ENCODE data around the gene SLC25A45.
A peak's percentile ranks its signal among the peaks of the same experiment; 100 is the strongest.

SLC25A45 gene

DNA sequence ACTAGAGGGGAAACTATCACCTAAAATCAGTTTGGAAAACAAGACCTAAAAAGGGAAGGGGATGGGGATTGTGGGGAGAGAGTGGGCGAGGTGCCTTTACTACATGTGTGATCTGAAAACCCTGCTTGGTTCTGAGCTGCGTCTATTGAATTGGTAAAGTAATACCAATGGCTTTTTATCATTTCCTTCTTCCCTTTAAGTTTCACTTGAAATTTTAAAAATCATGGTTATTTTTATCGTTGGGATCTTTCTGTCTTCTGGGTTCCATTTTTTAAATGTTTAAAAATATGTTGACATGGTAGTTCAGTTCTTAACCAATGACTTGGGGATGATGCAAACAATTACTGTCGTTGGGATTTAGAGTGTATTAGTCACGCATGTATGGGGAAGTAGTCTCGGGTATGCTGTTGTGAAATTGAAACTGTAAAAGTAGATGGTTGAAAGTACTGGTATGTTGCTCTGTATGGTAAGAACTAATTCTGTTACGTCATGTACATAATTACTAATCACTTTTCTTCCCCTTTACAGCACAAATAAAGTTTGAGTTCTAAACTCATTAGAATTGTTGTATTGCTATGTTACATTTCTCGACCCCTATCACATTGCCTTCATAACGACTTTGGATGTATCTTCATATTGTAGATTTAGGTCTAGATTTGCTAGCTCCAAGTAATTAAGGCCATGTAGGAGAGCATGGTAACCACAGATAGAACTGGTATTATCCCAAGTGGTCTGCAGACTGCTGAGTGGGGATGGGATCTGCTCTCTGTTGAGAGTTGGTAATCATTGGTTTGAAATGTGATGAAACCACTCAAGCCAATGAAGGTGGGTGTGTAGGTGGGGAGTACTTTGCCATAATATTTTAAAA, 43.8 kb upstream of the SLC25A45 start:
- Histone ChIP-seq H3K4me1 (ENCODE audit: control insufficient read depth, insufficient read depth, low read length) (peaks cover 52% of the 10 kb centered on the region), H3K27me3 (ENCODE audit: control insufficient read depth, insufficient read depth, low read length, poor library complexity, severe bottlenecking) (no peaks in the 10 kb centered on the region), H3K4me3 (ENCODE audit: insufficient read depth, low read depth, low read length) (peak overlapping the region; percentile 57), H3K36me3 (ENCODE audit: control insufficient read depth, insufficient read depth, low read length) (no peaks in the 10 kb centered on the region), H3K27ac (ENCODE audit: insufficient read depth, low read depth, low read length, poor library complexity, severe bottlenecking) (no peak overlapping the region), H3K9me3 (ENCODE audit: control insufficient read depth, low read length) (no peaks in the 10 kb centered on the region)
- 83 to 84% methylated on average over 8 of the region's 9 CpGs for WGBS, 2 experiments

- H3K27me3 ChIP-seq (ENCODE audit: control insufficient read depth, insufficient read depth, low read length, poor library complexity, severe bottlenecking), result no peaks in the 10 kb centered on the region
- H3K4me1 ChIP-seq (ENCODE audit: control insufficient read depth, insufficient read depth, low read length), result peaks cover 60% of the 10 kb centered on the region
- no peaks in the 10 kb centered on the region for H3K36me3 ChIP-seq (ENCODE audit: control insufficient read depth, insufficient read depth, low read length)
- H3K27ac ChIP-seq (ENCODE audit: insufficient read depth, low read depth, low read length, poor library complexity, severe bottlenecking), result no peak overlapping the region
- 59 to 67% methylated on average over 9 of the region's 9 CpGs for WGBS, 2 experiments
- H3K4me3 ChIP-seq (ENCODE audit: insufficient read depth, low read depth, low read length), result peak overlapping the region; percentile 57
- H3K9me3 ChIP-seq (ENCODE audit: control insufficient read depth, low read length), result no peaks in the 10 kb centered on the region
Measured at GRCh38 chr11:65425105-65425970, 42.9 kb upstream of the SLC25A45 start.

DNA sequence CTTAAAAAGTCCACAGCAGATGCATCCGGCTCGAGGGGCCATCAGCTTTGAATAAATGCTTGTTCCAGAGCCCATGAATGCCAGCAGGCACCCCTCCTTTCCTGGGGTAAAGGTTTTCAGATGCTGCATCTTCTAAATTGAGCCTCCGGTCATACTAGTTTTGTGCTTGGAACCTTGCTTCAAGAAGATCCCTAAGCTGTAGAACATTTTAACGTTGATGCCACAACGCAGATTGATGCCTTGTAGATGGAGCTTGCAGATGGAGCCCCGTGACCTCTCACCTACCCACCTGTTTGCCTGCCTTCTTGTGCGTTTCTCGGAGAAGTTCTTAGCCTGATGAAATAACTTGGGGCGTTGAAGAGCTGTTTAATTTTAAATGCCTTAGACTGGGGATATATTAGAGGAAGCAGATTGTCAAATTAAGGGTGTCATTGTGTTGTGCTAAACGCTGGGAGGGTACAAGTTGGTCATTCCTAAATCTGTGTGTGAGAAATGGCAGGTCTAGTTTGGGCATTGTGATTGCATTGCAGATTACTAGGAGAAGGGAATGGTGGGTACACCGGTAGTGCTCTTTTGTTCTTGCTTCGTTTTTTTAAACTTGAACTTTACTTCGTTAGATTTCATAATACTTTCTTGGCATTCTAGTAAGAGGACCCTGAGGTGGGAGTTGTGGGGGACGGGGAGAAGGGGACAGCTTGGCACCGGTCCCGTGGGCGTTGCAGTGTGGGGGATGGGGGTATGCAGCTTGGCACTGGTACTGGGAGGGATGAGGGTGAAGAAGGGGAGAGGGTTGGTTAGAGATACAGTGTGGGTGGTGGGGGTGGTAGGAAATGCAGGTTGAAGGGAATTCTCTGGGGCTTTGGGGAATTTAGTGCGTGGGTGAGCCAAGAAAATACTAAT, 42.0 kb upstream of the SLC25A45 start:
- Histone ChIP-seq H3K9me3 (ENCODE audit: control insufficient read depth, low read length) (no peaks in the 10 kb centered on the region), H3K36me3 (ENCODE audit: control insufficient read depth, insufficient read depth, low read length) (no peaks in the 10 kb centered on the region), H3K27me3 (ENCODE audit: control insufficient read depth, insufficient read depth, low read length, poor library complexity, severe bottlenecking) (no peaks in the 10 kb centered on the region), H3K4me3 (ENCODE audit: insufficient read depth, low read depth, low read length) (peak overlapping the region; percentile 57), H3K4me1 (ENCODE audit: control insufficient read depth, insufficient read depth, low read length) (peaks cover 65% of the 10 kb centered on the region), H3K27ac (ENCODE audit: insufficient read depth, low read depth, low read length, poor library complexity, severe bottlenecking) (no peak overlapping the region)
- WGBS, 2 experiments, result 59 to 67% methylated on average over 18 of the region's 18 CpGs

- H3K27ac ChIP-seq (ENCODE audit: insufficient read depth, low read depth, low read length, poor library complexity, severe bottlenecking), result no peak overlapping the region
- peaks cover 73% of the 10 kb centered on the region for H3K4me1 ChIP-seq (ENCODE audit: control insufficient read depth, insufficient read depth, low read length)
- 73 to 79% methylated on average over 19 of the region's 19 CpGs for WGBS, 2 experiments
- H3K36me3 ChIP-seq (ENCODE audit: control insufficient read depth, insufficient read depth, low read length), result no peaks in the 10 kb centered on the region
- H3K9me3 ChIP-seq (ENCODE audit: control insufficient read depth, low read length), result no peaks in the 10 kb centered on the region
- H3K4me3 ChIP-seq (ENCODE audit: insufficient read depth, low read depth, low read length), result peak overlapping the region; percentile 57
- H3K27me3 ChIP-seq (ENCODE audit: control insufficient read depth, insufficient read depth, low read length, poor library complexity, severe bottlenecking), result no peaks in the 10 kb centered on the region
Measured at GRCh38 chr11:65423516-65424204, 41.2 kb upstream of the SLC25A45 start.

DNA sequence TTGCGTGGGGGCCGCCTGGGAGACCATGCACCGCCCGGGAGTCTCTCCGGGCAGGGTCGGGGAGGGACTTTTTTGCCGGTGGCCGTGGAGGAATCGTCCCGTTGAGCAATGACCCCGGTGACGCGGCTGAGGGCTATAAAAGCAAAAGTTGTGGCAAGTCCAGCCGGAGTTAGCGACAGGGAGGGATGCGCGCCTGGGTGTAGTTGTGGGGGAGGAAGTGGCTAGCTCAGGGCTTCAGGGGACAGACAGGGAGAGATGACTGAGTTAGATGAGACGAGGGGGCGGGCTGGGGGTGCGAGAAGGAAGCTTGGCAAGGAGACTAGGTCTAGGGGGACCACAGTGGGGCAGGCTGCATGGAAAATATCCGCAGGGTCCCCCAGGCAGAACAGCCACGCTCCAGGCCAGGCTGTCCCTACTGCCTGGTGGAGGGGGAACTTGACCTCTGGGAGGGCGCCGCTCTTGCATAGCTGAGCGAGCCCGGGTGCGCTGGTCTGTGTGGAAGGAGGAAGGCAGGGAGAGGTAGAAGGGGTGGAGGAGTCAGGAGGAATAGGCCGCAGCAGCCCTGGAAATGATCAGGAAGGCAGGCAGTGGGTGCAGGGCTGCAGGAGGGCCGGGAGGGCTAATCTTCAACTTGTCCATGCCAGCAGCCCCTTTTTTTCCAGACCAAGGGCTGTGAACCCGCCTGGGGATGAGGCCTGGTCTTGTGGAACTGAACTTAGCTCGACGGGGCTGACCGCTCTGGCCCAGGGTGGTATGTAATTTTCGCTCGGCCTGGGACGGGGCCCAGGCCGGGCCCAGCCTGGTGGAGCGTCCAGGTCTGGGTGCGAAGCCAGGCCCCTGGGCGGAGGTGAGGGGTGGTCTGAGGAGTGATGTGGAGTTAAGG, 40.4 kb upstream of the SLC25A45 start, which contains the start of gene NEAT1:
NEAT1 (plus strand) TSS at position 166 of the 883 bp plus-strand sequence.
- Histone ChIP-seq H3K27me3 (ENCODE audit: control insufficient read depth, insufficient read depth, low read length, poor library complexity, severe bottlenecking) (no peaks in the 10 kb centered on the region), H3K9me3 (ENCODE audit: control insufficient read depth, low read length) (no peaks in the 10 kb centered on the region), H3K27ac (ENCODE audit: insufficient read depth, low read depth, low read length, poor library complexity, severe bottlenecking) (peak within 1 kb of the TSS; percentile 98), H3K4me1 (ENCODE audit: control insufficient read depth, insufficient read depth, low read length) (peaks cover 78% of the 10 kb centered on the region), H3K36me3 (ENCODE audit: control insufficient read depth, insufficient read depth, low read length) (no peaks in the 10 kb centered on the region), H3K4me3 (ENCODE audit: insufficient read depth, low read depth, low read length) (peak within 1 kb of the TSS; percentile 57)
- WGBS, 2 experiments, result 32 to 35% methylated on average over 40 of the region's 40 CpGs

DNA sequence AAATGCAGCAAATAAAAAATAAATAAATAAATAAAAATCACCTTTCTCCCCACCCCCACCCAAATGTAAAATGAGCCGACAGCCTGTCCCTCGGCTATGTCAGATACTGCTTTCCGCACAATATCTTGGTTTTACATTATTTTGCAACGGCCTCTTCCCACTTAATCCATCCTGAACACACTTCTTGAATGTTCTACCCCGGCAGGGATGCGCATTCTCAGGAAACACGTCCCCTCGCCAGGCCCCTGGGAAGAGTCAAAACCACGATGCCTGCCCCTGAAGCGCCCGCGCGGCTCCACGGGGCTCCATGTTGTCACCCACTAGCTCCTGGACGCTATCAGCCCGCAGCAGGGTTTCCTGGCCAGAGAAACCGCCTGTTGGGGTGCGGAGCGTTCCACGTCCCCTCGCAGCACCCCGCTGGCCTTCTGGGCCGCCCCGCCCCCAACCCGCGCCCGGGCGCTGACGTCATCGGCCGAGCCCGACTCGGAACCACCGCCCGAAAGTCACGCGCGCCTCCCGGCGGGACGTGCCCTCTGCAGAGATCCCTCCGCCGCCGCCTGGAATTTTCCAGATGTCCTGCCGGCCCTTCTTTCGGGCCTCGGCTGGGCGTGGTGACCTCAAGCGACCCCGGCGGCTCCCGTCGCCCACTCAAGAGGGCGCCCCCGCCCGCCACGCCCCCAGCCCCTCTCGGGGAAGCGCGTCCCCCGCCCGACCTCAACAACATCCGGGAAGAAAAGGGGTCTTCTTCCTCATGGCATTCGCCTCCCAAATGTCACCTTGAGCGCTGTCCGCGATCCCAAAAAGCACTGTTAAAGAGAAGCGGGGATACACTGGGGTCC, 39.6 kb upstream of the SLC25A45 start:
- no peaks in the 10 kb centered on the region for H3K36me3 ChIP-seq (ENCODE audit: control insufficient read depth, insufficient read depth, low read length)
- peak overlapping the region; percentile 98 for H3K27ac ChIP-seq (ENCODE audit: insufficient read depth, low read depth, low read length, poor library complexity, severe bottlenecking)
- WGBS, 2 experiments, result 4% methylated on average over 68 of the region's 68 CpGs
- H3K4me1 ChIP-seq (ENCODE audit: control insufficient read depth, insufficient read depth, low read length), result peaks cover 80% of the 10 kb centered on the region
- no peaks in the 10 kb centered on the region for H3K9me3 ChIP-seq (ENCODE audit: control insufficient read depth, low read length)
- no peaks in the 10 kb centered on the region for H3K27me3 ChIP-seq (ENCODE audit: control insufficient read depth, insufficient read depth, low read length, poor library complexity, severe bottlenecking)
- H3K4me3 ChIP-seq (ENCODE audit: insufficient read depth, low read depth, low read length), result peak overlapping the region; percentile 57

DNA sequence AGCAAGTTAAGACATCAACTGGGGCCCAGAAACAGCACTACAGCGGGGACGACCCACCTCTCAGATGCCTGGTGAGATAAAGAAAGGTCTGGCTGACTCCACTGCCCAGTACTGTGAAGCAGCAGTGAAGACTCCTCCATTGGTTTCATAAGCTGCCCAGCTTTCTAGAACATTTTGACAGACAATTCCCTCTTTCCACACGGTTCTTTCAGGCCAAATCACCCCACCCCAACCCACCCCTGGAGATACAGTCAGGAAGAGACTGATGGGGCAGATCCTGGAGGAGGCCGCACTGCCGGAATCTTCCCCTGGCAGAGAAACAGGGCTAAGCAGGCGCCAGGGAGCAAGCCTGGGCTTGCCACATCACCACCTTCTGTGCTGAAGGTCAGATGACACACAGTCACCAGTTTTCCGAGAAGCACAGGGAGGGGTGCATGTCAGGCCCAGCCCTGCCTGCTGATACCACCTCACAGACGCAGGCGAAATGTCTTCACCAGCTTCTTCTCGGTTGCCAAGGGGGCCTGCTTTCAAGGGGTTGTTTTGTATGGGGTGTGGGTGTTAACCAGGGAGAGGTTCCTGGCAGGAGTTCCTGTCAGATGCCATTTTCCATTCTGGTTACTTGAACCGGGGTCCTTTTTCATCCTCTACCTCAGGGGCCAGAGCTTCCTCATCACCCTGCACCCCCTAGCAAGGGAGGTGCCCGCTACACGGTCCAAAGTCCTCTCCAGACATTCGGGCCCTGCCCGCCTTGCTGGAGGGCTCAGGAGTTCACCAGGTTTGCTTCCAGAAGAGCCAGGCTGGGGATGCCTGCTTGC, 38.7 kb upstream of the SLC25A45 start:
- H3K27ac ChIP-seq (ENCODE audit: insufficient read depth, low read depth, low read length, poor library complexity, severe bottlenecking), result peak overlapping the region; percentile 98
- H3K4me3 ChIP-seq (ENCODE audit: insufficient read depth, low read depth, low read length), result peak overlapping the region; percentile 57
- no peaks in the 10 kb centered on the region for H3K9me3 ChIP-seq (ENCODE audit: control insufficient read depth, low read length)
- H3K27me3 ChIP-seq (ENCODE audit: control insufficient read depth, insufficient read depth, low read length, poor library complexity, severe bottlenecking), result no peaks in the 10 kb centered on the region
- peaks cover 76% of the 10 kb centered on the region for H3K4me1 ChIP-seq (ENCODE audit: control insufficient read depth, insufficient read depth, low read length)
- WGBS, 2 experiments, result 68 to 70% methylated on average over 15 of the region's 15 CpGs
- no peaks in the 10 kb centered on the region for H3K36me3 ChIP-seq (ENCODE audit: control insufficient read depth, insufficient read depth, low read length)

GRCh38 chr11:65420506-65420905, 38.1 kb upstream of the SLC25A45 start:
- WGBS, 2 experiments, result 96 to 100% methylated on average over 2 of the region's 2 CpGs
- no peaks in the 10 kb centered on the region for H3K36me3 ChIP-seq (ENCODE audit: control insufficient read depth, insufficient read depth, low read length)
- H3K9me3 ChIP-seq (ENCODE audit: control insufficient read depth, low read length), result no peaks in the 10 kb centered on the region
- no peaks in the 10 kb centered on the region for H3K27me3 ChIP-seq (ENCODE audit: control insufficient read depth, insufficient read depth, low read length, poor library complexity, severe bottlenecking)
- peaks cover 76% of the 10 kb centered on the region for H3K4me1 ChIP-seq (ENCODE audit: control insufficient read depth, insufficient read depth, low read length)
- no peak overlapping the region for H3K4me3 ChIP-seq (ENCODE audit: insufficient read depth, low read depth, low read length)
- peak overlapping the region; percentile 58 for H3K27ac ChIP-seq (ENCODE audit: insufficient read depth, low read depth, low read length, poor library complexity, severe bottlenecking)

Data from ectodermal cell (in vitro differentiated cells).